Fibroblast of peridontal ligament (primary cell): ENCODE results near the gene EVPL.
"Not testable (repeated sequence)": the region's sequence is repeated elsewhere in the genome, so short reads cannot be mapped to it uniquely, and the experiment has no call there.

Source experiments
- DNase-seq: peaks from one replicate; pipeline ENCODE4 v3.0.0-alpha.2; 2010; ENCODE audit errors: extremely low read depth

The EVPL gene

DNA sequence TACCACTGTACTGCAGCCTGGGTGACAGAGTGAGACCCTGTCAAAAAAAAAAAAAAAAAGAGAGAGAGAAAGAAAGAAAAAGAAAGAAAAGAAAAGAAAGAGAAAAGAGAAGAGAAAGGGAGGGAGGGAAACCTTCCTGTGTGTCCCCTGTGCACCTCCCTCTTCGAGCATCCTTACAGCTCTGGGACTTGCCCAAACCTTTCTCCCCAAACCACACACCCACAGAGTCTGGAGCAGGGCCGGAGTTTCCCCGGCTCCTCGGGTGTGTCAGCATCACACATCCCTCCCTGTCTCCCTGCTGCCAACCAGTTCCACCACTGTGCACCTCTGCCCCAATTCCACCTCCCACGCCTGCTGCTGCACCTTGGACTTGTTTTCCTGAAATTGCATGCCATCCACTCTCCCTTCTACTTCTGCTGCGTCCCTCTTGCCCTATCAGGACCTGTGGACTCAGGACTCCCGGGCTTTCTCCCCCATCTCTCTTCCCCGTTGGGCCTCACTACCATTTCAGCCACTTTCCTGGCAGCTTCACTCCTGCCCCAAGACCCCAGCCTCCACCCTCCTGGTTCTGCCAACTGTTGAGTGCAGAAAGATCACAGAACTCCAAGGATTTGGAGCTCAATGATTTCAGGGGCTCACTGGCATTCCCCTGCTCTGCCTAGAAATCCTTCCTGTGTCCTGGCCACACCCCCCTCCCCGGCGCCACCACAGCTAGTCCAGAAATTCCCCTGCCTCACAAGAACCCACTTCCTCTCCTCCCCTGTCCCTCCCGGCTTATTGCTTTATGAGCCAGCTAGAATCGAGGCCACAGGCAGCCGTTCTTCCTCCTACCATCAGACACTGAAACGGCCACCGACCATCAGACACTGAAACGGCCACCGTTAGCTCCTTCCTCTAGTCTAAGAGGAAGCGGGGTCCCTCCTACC, 30.2 kb downstream of the EVPL start:
- DNase-seq = peak; percentile 33

DNA sequence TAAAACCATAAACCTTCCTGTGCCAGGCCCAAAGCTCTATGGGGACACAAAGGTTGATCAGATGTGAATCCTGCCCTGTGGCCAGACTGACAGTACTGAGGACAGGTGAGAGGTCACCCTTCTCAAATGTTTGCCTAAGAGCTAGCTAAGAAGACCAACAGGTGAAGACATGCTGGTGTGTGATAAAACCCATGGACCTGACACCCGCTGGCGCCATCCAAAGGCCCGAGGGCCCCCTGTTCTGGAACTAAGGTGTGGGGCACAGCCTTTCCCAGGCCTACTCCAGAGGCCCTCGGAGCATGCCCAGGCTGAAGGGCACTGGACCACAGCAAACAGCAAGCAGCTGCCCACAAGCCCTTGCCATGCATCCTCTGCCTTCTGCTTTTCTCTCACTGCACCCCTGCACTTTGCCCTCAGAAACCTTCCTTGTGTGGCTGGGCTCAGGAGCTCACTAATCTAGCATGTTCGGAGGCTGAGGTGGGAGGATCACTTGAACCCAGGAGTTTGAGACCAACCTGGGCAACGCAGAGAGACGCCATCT, 31.7 kb downstream of the EVPL start:
- no peak for DNase-seq

DNA sequence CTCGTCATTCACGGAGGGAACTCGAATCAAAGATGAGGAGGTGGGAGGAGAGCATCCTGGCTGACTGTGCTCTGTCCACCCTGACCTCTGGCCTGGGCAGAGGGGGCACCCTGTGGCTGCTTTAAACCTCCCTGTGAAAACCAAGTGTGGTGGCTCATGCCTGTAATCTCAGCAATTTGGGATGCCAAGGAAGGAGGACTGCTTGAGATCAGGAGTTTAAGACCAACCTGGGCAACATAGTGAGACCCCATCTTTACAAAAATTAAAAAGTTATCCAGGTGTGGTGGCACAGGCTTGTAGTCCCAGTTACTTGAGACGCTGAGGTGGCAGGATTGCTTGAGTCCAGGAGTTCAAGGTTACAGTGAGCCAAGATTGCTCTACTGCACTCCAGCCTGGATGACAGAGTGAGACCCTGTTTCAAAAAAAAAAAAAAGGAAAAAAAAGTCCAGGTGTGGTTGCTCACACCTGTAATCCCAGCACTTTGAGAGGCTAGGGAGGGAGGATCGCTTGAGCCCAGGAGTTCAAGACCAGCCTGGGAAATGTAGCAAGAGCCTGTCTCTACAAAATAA, 32.2 kb downstream of the EVPL start:
- no peak for DNase-seq

DNA sequence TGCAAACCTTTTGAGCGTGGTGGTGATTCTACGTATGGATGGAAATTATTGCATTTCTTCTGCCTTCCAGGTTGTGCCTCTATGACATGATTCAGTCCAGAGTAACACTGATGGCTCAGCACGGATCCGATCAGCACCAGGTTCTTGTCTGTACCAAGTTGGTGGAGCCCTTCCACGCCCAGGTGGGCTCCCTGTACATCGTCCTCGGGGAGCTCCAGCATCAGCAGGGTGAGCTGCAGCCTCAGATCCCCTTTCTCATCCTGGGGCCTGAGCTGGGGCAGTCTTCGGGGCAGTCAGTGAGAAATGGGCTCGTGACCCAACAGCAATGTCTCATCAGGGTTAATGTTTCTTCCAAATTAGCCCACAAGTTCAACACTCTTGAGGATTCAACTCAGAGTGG, 35.7 kb downstream of the EVPL start:
- DNase-seq = no peak

DNA sequence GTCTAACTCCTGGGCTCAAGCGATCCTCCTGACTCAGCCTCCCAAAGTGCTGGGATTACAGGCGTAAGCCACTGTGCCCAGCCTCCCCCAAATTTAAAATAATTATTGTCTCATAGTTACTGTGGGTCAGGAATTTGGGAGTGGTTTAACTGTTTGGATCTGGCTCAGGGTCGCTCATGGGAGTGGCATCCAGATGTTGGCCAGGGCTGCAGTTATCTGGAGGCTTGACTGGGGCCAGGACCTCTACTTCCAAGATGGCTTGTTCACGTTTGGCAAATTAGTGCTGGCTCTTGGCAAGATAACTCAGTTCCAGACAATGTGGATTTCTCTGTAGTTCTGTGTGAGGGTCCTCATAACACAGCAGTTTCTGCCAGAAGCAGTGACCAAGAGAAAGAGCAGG, 40.1 kb downstream of the EVPL start:
- peak; percentile 4 for DNase-seq

DNA sequence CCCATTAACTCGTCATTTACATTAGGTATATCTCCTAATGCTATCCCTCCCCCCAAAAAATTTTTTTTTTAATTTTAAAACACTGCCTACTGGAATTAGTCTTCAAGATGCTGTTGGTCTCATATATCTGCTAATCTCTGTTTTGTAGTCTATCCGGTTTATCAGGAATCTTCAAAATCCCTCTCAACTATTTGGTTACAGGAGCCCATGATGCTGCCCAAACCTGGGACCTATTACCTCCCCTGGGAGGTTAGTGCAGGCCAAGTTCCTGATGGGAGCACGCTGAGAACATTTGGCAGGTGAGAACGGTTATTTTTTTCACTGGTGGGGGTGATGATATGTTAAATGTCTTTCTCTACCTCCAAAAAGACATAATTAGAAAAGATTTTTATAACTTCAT, 41.1 kb downstream of the EVPL start:
- DNase-seq = no peak

DNA sequence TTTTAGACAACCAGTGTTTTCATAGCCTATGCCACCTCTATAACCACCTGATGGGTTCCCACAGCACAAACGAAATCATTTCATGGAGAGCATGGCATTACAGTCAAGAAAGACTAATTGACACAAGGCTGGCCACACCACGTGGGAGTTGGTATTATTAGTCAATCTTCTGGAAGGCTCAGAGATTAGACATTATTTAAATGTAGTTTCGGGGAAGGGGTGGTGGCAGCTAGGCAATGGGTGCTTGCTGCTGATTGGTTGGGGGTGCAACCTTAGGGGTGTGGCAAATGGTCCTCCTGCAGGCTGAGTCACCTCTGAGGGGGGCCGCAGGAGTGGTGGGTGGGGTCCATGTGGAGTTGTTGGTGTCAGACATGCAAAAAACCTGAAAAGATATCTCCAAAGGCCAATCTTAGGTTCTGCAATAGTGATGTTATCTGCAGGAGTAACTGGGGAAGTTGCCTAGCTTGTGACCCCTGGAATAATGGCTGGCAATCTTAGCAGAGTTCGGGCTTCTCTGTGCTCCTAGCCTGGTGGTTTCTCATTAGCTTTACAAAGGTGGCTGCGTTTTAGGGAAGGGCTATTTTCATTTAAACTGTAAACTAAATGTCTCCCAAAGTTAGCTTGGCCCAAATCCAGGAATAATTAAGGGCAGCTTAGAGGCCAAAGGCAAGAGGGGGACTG, 43.5 kb downstream of the EVPL start:
- DNase-seq = no peak

DNA sequence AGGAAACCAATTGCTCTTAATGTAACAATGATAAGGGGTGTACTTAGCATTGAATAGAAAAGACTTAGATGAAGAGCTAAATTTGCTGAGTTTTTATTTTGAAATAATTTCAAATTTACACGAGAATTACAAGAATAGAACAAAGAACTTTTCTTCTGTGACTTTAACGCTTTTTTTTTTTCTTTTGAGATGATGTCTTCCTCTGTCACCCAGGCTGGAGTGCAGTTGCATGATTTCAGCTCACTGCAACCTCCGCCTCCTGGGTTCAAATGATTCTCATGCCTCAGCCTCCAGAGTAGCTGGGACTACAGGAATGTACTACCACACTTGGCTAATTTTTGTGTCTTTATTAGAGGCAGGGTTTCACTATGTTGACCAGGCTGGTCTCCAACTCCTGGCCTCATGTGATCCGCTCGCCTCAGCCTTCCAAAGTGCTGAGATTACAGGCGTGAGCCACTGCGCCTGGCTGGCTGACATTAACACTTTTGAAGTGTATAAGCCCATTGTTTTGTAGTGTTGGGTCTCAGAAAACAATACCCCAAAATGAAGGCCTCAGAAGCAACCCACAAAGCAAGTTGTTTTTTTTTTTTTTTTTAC, 46.0 kb downstream of the EVPL start:
- DNase-seq = no peak

DNA sequence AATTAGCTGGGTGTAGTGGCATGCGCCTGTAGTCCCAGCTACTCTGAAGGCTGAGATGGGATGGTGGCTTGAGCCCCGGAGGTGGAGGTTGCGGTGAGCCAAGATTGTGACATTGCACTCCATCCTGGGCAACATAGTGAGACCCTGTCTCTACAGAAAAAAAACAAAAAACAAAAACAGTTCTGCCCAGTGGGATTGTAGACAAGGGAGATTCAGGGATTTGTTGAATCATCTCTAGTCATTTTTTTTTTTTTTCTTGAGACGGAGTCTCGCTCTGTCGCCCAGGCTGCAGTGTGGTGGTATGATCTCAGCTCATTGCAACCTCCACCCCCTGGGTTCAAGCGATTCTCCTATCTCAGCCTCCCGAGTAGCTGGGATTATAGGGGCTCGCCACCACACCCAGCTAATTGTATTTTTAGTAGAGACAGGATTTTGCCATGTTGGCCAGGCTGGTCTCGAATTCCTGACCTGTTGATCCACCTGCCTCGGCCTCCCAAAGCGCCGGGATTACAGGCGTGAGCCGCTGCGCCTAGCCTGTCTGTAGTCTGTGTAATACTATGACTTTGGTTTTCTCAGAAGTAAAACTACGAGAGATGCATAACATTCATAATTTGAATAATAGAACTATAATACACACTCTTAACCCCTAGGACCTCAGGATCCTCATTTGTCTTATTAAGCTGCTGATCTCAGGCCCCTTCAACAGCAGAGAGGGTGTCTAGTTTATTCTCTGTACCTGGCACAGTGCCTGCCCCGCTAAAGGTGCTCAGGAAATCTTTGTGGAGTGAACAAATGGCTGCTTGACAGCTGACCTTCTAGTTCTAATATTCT, 46.7 kb downstream of the EVPL start:
- no peak for DNase-seq

DNA sequence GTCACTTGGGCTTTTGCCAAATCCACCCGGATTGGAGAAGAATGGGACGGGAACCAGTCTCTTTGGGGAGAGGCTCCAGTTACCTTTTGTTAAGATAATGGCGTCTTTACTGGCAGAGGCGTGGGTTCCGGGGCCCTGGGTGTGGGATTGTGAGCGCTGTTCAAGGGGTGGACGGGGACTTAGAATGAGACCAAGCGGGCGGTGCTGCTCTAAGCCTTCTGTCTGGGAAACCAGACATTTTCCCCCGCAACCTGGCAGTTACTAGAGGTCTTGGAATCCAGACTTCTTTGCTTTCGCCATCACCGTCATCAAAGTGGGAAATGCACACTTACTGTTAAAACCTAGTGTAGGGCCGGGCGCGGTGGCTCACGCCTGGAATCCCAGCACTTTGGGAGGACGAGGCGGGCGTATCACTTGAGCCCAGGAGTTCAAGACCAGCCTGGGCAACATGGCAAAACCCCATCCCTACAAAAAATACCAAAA, 47.4 kb downstream of the EVPL start:
- peak; percentile 78 for DNase-seq

DNA sequence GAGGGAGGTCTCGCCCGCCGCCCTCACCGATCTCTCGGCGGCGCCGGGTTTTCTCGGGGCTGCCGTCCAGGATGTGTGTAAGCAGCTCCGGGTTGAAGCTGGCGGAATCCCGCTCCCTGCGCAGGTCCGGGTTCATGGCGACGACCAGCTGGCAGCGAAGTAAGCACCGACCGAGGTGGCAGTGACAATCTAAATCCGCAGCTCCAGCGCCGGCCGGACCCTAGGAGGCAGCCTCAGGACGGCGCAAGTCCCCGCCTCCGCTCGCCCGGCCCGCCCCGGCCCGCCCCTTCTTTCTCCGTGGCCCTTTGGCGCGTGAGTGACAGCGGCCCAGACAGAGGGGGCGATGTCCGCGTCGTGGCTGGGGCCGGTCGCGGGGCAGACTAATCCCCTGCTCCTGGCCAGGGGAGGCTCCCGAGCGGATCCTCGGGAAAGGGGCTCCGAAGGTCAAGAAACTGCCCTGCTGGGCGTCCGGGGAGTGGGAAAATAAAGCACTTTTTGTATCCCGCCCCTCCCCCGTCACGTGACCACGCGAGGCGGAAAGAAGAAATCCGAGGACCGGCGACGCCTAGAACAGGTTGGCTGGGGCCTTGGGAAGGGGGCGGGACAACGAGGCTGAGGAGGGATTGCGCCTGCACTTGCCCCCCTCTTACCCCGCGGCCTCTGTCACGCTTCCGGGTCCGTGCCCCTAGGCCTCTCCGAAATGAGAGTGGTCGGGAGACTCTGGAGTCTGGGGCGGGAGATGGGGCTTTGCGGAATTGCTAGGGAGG, 48.0 kb downstream of the EVPL start, which contains the start of the genes ACOX1 and TEN1:
ACOX1 (minus strand) TSS at position 229 of the 767 bp plus-strand sequence; CDS start at position 136, 93 bp downstream.
TEN1 (plus strand) TSS at position 303 of the 767 bp plus-strand sequence. CDS start 6,953 bp downstream, outside the sequence.
- peak; percentile 95 for DNase-seq

DNA sequence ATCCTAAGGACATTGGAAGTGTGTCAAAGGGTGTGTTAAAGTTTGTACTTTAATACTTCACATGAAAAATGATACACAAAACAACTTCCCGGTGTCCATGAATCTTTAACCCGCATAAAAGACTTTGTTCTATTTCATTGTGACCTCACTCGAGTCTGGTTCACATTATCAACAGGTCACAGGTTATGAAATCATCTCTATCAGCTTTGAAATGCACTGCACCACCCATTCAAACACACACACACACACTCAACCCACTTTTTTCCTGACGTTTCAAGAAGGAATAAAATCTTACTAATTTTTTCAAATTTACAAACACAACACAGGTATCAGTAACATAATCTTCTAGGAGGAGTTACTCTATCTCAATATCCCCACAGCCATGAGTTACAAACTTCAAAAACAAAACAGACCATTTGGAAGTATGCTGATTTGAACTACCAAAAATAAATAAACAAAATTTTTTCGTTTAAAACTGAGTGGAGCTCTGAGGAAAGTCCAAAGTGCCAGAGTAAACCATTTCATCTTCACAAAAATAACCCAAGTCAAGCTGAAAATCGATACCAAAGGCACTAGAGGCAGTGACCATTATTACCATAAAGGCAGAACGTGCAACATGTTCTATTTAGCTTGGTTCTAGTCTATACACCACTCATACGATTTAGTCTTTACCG, 50.8 kb downstream of the EVPL start:
- DNase-seq = peak; percentile 65

DNA sequence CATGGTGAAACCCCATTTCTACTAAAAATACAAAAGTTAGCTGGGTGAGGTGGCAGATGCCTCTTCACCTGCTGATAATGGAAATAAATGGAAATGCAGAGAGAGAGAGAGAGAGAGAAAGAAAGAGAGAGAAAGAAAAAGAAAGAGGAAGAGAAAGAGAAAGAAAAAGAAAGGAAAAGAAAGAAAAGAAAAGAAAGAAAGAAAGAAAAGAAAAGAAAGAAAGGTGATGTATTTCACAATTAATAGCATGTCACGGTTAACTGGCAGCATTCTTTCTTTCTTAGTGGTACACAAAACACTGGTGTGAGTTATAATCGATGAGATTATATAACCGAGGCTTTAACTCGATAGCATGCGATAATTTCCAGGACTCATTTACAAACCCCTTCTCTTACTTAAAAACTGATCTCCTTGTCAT, 51.3 kb downstream of the EVPL start:
- no peak for DNase-seq

DNA sequence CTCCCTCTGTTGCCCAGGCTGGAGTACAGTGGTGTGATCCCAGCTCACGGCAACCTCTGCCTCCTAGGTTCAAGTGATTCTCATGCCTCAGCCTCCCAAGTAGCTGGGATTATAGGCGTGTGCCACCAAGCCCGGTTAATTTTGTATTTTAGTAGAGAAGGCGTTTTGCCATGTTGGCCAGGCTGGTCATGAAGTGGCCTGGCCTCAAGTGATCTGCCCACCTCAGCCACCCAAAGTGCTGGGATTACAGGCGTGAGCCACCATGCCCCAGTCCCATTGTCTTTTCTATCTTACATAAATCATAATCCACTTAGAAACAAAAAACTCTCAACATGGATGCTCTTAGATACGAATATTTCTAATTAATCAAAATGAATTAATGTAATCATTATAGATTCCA, 51.9 kb downstream of the EVPL start:
- not testable (repeated sequence) for DNase-seq

DNA sequence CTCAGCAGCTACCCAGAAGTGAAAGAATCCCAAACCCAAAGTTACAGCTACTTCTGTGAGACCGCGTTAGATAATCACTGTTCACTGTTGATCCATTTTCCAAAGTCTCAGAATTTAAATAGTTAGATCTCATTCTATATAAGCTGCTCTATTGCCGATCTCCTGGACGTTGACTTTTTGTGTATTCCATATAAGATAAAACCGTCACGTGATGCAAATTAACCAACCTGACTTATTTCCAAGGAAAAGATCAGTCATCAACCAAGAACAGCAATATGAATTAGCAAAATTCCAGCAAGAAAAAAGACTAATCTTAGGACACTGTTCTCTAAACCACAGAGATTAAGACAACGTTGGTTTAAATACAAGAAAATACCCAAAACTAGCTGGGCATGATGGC, 56.5 kb downstream of the EVPL start:
- DNase-seq = no peak

DNA sequence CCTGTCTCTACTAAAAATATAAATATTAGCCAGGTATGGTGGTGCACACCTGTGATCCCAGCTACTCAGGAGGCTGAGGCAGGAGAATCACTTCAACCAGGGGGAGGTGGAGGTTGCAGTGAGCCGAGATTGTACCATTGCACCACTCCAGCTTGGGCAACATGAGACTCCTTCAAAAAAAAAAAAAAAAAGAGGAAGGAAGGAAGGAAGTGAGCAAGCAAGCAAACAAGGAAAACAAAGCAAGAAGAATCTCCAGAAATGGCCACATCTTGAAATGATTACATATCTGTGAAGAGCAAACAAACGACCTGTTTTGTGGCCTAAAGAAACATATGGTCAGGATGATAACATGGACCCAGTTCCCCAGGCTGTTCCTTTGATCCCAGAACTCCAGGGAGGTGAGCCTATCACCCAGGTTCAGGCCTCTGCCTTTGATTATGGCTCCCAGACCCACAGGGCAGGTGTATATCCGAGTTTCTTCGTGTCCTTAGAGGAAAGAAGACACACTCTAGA, 57.0 kb downstream of the EVPL start:
- peak; percentile 23 for DNase-seq

DNA sequence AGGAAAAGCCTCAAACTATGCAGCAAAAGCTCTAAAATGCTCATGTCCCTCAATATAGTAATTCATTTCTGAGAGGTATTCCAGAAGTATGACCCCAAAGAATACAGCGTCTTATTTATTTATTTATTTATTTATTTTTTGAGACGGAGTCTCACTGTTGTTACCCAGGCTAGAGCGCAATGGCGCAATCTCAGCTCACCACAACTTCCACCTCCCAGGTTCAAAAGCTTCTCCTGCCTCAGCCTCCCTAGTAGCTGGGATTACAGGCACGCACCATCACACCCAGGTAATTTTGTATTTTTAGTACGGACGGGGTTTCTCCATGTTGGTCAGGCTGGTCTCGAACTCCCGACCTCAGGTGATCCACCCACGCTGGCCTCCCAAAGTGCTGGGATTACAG, 58.1 kb downstream of the EVPL start:
- not testable (repeated sequence) for DNase-seq

DNA sequence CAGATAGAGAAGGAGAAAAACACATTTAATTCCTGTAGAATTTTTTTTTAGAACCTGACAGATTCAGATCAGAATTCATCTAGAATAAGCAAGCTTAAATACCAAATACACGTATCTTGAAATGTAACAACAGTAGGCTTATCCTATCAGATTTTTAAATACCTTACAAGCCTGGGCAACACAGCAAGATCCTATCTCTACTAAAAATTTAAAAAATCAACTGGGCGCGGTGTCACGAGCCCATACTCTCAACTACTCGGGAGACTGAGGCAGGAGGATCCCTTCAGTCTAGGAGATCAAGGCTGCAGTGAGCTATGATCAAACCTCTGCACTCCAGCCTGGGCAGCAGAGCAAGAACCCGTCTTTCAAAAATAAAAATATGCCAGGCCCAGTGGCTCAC, 61.6 kb downstream of the EVPL start:
- no peak for DNase-seq

DNA sequence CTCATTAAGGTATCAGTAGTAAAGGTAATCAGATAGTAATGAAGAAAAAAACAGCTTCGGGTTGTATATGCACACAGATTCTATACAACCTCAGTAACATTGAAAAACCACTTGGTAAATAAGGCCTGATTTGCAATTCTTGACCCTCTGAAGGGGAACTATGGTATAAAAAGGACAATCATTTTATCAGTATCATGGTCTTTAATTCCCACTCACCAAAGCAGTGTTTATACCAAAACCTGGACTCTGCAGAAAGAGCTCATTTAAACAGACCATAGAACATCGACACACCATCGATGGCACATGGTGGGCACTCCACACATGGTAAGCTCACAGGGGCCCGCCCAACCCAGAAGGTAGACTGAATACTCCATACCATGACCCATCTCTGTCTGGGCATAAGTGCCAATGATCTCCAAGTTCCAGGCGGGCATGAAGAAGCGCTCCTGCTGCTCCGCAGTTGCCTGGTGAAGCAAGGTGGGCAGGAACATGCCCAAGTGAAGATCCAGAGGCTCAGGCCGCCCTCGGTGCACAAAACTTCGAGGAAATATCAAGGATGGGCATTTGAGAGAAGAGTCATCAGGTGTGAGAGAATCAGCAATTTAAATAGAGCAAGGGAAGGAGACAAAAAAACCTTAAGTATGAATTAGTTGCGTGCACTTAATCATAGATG, 67.1 kb downstream of the EVPL start:
- no peak for DNase-seq
